ENCODE measurements around the gene DPP8.
"Not testable (repeated sequence)": the region's sequence is repeated elsewhere in the genome, so short reads cannot be mapped to it uniquely, and the experiment has no call there.

DPP8 gene

DNA sequence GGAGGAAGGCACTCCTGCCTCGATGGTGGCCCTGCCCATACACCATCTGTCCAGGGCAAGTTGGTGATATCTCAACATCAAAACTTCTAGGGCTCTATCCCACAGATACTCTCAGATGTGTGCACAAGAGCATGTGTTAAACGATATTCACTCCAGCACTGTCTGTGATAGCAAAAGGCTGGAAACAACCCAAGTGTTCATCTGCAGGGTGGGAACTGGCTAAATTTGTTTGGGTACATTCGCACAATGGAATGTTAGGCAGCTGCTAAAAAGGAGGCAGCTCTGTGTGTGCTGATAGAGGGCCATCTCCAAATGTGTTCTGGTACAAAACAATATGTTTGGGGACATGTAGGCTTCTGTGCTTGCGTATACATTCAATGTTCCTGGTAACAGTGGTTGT, 114.5 kb downstream of the DPP8 start:
- no peak for DNase-seq (ENCODE audit: low read depth)

DNA sequence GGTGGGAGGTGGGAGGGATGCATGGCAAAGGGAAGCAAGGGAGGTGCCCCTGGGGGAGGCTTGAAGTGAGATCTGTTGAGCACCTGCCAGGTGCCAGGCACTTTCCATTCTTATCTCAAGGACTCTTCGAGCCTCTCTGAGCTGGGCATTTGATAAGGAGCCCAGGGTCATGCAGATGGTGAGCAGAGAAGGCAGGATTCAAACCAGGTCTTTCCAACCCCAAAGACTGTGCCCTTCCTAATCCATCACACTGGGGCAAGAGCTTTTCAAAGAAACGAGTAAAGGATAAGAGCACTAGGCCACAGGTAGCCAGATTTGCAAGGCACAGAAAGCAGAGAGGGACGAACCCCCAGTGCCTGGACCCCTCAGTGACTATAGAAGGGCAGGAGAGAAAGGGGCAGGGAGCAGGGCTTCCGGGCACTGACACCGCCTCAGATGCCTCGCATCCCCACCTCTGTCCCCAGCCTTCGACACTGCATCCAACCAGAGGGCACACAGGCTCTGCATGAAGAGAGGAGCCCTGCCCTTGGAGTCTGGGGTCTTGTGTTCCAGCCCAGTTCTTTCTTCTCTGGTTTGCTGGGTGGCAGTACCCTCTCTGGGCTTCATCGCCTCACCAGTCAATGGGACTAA, 115.8 kb downstream of the DPP8 start:
- no peak for DNase-seq (ENCODE audit: low read depth)

DNA sequence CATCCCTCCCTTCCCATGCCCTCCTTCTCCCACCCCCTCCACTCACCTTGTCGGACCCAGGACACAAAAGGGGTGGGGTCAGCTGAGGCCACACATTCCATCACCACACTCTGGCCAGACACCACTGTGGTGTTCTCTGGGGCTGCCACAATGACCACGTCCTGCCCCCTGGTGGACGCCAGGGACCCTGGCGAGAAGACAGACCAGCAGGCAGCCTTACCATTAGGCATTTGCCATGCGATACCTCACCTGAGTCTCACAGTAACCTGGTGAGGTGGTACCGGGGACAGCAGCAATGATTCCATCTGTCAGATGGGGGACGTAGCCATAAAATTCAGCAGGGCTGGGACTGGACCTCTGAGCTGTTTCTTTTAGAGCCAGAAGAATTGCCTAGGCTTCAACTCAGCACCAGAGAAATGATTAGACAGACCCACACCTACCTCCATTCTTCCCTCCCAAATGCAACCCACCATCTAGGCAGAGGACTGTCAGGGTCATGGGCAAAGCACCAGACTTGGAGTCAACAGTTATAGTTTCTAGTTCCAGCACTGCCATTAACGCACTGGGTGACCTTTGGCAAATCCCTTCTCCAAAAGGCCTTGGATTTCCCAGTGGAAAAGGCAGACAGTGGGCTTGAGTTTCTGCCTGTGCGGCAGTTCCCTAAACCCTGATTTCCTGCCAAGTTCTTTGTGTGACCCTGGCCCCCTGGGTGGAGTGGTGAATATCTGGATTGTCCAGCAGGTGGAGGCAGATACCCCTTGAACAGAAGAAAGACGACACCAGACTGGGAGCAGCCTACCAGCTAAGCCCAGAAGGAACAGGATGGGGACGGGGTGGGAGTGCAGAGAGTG, 116.5 kb downstream of the DPP8 start:
- DNase-seq (ENCODE audit: low read depth) = no peak

DNA sequence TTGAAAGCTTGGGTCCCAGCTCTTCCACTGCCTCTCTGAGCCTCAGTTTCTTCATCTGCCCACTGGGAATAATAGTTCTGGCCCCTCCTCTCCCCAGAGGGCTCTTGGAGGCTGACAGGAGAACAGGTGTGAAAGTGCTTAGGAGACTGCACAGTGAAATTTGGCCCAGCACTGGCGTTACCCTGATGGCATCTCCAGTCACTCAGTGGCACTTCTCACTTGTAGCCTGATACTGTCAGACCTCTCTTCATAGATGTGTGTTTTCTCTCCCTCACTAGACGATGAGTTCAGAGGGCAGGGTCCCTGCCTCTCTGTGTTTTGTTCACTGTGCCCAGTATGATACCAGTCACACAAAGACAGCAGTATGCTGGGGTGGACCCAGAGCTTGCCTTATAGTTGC, 117.5 kb downstream of the DPP8 start:
- DNase-seq (ENCODE audit: low read depth) = no peak

DNA sequence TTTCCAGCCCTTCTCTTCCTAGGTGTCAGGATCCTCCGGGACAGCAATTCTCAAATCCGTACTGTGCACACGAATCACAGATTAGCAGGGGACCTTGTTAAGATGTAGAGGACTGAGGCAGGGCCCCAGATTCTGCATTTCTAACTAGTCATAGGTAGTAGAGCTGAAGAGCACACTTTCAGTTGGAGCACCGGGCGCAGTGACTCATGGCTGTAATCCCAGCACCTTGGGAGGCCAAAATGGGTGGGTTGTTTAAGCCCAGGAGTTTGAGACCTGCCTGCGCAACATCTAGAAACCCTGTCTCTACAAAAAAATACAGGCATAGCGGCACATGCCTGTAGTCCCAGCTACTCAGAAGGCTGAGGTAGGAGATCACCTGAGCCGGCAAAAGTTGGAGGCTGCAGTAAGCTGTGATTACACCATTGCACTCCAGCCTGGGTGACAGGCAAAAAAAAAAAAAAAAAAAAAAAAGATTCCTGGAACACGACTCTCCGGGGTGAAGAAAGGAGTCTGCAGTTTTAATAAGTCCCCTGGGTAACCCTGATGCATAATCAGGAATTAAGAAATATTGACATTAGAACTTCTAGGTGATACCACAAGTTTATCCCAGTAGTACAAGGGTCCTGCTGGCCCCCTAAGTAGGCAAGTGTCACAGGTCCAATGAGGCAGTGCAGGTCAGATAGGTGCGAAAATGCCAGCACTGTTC, 118.3 kb downstream of the DPP8 start:
- no peak for DNase-seq (ENCODE audit: low read depth)

DNA sequence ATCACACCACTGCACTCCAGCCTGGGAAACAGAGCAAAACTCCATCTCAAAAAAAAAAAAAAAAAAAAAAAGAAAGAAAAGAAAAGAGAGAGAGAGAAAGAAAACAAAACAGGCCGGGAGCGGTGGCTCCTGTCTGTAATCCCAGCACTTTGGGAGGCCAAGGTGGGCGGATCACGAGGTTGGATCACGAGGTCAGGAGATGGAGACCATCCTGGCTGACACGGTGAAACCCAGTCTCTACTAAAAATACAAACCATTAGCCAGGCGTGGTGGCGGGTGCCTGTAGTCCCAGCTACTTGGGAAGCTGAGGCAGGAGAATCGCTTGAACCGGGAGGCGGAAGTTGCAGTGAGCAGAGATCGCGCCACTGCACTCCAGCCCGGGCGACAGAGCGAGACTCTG, 119.0 kb downstream of the DPP8 start:
- not testable (repeated sequence) for DNase-seq (ENCODE audit: low read depth)

DNA sequence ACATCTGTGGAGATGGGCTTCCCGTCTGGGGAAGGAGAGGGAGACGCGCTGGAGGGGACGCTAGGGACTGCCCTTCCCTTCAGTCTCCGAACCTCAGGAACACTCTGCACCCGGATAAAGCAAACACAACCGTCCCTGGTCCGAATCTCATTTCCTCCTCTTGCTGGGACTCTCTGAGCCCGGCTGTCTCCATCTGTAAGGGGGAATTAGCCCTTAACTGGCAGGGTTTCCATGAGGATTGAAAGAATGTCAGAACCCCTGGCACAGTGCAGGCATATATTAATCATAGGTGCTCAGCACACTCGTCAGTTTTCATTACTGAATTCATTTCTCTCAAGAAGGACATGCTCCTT, 120.5 kb downstream of the DPP8 start:
- no peak for DNase-seq (ENCODE audit: low read depth)

DNA sequence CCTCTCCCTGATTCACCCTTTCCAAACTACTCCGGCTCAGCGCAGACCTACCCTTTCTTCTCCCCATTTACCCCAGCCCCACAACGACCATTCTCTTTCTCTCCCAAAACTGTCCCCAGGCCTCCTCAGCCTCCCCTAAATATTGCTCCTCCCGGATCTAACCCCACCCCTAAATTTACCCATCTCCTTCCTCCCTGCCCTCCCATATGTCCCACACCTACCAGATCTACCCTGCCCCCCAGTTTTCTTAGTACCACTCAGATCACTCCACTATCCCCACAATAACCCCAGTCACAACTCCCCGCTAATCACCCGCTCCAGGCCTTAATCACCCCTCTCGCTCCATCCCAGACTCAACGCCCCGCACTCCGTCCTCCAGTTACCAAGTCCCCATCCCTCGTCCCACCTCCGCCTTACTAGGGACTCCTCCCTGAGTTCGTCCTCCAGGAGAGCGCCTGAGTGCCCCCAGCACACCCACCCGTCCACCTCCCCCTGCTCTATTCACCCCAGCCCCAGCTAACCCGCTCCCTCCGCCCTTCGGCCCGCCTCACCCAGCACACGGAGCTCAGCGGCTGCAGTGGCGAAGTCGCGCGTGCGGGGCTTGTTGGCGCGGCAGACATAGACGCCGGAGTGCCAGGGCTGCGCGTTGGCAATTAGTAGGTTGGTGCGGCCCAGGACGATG, 121.1 kb downstream of the DPP8 start:
- no peak for DNase-seq (ENCODE audit: low read depth)

DNA sequence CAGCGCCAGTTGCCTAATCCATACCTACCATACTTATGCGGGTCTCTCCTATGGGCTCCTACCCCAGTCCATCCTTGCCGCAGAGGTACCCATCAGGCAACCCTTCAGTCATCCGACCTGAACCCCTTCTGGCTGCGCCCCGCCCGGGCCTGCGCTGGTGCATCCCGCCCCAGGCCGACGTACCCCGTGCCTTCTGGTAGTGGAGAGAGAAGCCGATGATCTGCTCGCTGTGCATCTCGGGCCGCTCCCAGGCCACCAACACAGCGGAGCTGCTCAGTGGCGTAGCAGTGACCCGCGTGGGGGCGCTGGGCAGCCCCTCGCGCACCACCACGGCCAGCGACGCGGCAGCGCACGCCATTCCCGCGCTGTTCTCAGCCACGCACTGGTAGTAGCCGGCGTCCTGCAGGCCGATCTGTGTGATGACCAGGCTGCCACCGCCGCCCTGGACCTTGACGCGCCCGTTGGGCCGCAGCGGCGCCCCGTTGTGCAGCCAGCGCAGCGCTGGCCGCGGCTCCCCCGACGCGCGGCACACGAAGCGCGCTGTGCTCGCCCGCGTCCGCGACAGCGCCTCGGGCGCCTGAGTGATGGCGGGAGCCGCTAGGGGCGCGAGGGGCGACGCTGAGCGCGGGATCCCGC, 121.8 kb downstream of the DPP8 start:
- DNase-seq (ENCODE audit: low read depth) = no peak

DNA sequence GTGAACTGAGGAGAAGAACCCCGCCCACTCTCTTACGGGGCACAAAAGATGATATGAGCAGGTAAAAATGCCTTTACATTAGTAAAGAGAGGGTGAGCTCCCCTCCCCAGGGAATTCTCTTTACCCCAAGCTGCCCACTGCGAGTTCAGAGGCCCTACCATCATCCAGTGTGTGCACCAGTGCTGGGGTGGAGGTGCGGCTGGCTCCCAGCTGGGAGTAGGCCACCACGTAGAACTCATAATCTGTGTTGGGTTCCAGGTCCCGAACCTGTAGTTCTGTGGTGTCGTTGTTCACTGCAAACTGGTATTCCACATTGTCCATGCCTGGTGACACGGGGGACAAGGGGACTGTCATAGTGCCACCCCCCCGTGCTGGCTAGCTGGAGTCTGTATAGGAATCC, 122.6 kb downstream of the DPP8 start:
- no peak for DNase-seq (ENCODE audit: low read depth)

DNA sequence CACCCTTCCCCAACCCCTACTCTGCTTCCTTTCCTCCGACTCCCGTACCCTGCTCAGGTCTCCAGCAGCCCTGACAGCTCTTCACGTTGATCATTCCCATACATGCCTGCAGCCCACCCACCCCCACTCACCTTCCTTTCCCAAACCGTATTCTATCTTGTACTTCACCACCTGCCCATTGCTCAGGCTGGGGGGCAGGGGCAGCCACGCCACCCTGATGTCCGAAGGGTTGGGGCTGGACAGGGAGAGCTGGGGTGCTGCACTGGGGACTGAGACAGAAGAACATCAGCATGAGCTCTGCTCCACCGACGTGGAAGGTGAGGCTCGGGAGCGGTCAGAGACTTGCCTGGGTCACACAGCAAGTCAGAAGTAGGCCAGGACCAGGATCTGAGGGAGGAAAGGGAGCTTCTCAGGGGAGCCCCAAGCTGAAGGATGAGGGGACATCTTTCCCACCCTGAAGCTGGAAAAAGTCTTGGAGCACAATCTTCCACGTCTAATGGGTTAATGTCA, 123.2 kb downstream of the DPP8 start:
- DNase-seq (ENCODE audit: low read depth) = no peak

DNA sequence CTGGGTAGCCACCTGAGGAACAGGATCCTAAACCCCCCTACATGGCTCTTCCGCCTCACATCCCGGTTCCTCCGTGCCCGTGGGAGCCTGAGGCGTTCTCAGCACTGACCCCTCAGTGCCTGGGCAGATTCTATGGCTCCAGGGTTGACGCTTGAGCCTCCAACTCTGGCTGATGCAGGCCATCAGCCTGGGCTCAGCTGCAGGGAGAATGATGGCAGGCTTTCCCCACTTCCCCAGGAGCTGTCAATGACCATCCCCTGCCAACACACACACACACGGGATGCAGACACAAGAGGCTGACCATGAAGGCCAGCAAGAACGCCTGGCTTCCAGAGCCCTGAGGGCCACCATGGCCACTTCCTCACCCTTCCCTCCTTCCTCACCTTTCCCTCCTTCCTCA, 123.9 kb downstream of the DPP8 start:
- no peak for DNase-seq (ENCODE audit: low read depth)

DNA sequence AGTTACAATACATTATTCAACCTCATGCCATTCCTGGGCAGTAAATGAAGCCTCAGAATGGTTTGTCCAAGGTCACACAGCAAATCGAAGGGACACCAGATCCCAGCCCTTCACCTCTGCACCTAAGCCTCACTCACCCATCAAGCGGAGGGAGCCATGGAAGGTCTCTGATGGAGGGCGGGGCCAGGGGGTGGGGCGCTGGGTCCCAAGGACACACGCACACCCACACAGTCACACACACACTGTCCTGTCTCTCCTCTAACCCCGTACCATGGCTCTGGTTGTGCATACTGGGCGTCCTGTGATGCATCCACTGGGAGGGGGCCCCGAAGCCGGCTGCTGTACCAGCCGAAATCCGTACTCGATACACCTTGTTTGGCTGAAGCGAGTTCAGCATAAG, 124.4 kb downstream of the DPP8 start:
- DNase-seq (ENCODE audit: low read depth) = no peak

Data from stimulated activated CD8-positive, alpha-beta memory T cell treated with anti-CD3 and anti-CD28 coated beads, Interleukin-15, amount 100 ng/mL, for 24 hours (primary cell).